ENCODE results near the gene DCAF12.
"Not testable (repeated sequence)": the region's sequence is repeated elsewhere in the genome, so short reads cannot be mapped to it uniquely, and the experiment has no call there.

DCAF12 gene

DNA sequence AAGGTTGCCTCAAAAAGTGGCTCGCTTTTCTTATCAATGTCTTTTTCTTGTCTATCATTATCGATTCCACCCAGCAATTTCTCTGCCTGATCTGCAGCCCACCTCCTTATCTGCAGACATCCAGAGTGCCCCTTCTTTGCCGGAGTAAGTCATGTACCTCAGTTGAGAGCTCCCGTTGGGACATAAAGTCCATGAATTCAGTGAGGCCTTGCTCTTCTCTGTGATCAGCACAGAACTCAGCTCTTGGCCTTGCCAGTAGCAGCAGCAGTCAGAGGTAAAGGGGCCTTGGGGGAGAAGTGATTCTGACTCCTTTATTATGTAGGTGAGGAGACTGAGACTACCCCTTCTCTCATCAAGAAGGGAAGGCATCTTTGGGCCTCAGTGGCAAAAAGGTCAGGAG is 24.9 kb upstream of the DCAF12 start:
- Histone ChIP-seq H3K9me3 (ENCODE audit: control insufficient read depth, insufficient read depth, low read depth, low read length) (no peaks in the 10 kb centered on the region), H3K4me1 (ENCODE audit: control insufficient read depth, insufficient read depth, low read length) (peaks cover 3% of the 10 kb centered on the region; the same call in 1 of the 2 replicates), H3K36me3 (ENCODE audit: control insufficient read depth, insufficient read depth, low read length) (no peaks in the 10 kb centered on the region), H3K27ac (ENCODE audit: low read depth, low read length) (no peak overlapping the region), H3K4me3 (ENCODE audit: low read depth, low read length) (no peak overlapping the region), H3K9ac (ENCODE audit: low read length) (no peak overlapping the region), H3K27me3 (ENCODE audit: control insufficient read depth, insufficient read depth, low read length) (no peaks in the 10 kb centered on the region)

DNA sequence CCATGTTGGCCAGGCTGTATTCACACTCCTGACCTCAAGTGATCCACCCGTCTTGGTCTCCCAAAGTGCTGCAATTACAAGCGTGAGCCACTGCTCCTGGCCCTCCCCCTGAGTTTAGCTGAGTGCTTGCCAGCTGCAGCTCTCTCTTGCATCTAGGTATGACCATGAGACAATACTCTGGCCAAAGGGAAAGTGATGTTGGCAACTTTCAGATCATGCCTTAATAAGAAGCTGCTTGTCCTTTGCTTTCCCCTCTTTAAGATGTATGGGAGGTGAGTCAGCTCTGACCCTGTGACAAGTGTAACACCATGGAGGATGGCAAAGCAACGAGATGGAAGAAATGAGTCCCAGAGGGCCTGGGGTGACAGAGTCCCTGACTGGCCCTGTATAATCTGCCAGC is 18.7 kb upstream of the DCAF12 start:
- Histone ChIP-seq H3K36me3 (ENCODE audit: control insufficient read depth, insufficient read depth, low read length) (no peaks in the 10 kb centered on the region), H3K4me3 (ENCODE audit: low read depth, low read length) (no peak overlapping the region), H3K4me1 (ENCODE audit: control insufficient read depth, insufficient read depth, low read length) (no peaks in the 10 kb centered on the region), H3K27ac (ENCODE audit: low read depth, low read length) (no peak overlapping the region), H3K9me3 (ENCODE audit: control insufficient read depth, insufficient read depth, low read depth, low read length) (no peaks in the 10 kb centered on the region), H3K27me3 (ENCODE audit: control insufficient read depth, insufficient read depth, low read length) (no peaks in the 10 kb centered on the region), H3K9ac (ENCODE audit: low read length) (no peak overlapping the region)

DNA sequence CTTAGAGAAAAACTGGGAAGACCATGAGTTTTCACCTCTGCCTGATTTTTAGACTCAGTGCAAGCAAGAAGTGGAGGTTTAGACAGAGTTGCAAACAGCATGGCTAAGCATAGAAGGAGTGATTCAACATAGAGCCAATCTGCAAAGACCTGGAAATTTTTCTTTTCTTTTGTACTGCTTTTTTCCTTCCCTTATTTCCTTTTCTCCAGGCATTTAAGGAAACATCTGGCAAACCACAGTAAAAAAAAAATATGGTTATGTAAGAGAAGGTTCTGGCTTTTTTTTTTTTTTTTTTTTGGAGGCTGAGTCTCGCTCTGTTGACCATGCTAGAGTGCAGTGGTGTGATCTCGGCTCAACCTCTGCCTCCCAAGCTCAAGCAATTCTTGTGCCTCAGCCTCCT is 16.6 kb upstream of the DCAF12 start:
- Histone ChIP-seq H3K9ac (ENCODE audit: low read length) (no peak overlapping the region), H3K36me3 (ENCODE audit: control insufficient read depth, insufficient read depth, low read length) (no peaks in the 10 kb centered on the region), H3K4me1 (ENCODE audit: control insufficient read depth, insufficient read depth, low read length) (no peaks in the 10 kb centered on the region), H3K27me3 (ENCODE audit: control insufficient read depth, insufficient read depth, low read length) (no peaks in the 10 kb centered on the region), H3K27ac (ENCODE audit: low read depth, low read length) (no peak overlapping the region), H3K4me3 (ENCODE audit: low read depth, low read length) (no peak overlapping the region), H3K9me3 (ENCODE audit: control insufficient read depth, insufficient read depth, low read depth, low read length) (no peaks in the 10 kb centered on the region)

DNA sequence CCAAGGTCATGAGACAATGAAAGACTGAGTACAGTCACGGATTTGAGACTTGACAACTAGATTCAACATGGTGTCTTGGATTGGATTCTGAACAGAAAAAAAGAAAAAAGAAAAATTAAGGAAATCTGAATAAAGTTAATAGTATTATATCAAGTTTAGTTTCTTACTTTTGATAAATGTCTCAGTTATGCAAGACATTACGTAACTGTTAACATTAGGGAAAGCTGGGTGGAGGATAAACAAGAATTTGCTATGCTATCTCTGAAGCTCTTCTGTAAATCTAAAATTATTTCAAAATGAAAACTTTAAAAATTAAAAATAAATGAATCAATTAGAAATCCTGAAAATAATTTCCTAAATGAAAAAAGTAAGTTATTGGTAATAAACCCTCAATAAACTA is 14.4 kb upstream of the DCAF12 start:
- Histone ChIP-seq H3K9me3 (ENCODE audit: control insufficient read depth, insufficient read depth, low read depth, low read length) (no peaks in the 10 kb centered on the region), H3K36me3 (ENCODE audit: control insufficient read depth, insufficient read depth, low read length) (no peaks in the 10 kb centered on the region), H3K27ac (ENCODE audit: low read depth, low read length) (no peak overlapping the region), H3K4me3 (ENCODE audit: low read depth, low read length) (no peak overlapping the region), H3K9ac (ENCODE audit: low read length) (no peak overlapping the region), H3K4me1 (ENCODE audit: control insufficient read depth, insufficient read depth, low read length) (no peaks in the 10 kb centered on the region), H3K27me3 (ENCODE audit: control insufficient read depth, insufficient read depth, low read length) (no peaks in the 10 kb centered on the region)

DNA sequence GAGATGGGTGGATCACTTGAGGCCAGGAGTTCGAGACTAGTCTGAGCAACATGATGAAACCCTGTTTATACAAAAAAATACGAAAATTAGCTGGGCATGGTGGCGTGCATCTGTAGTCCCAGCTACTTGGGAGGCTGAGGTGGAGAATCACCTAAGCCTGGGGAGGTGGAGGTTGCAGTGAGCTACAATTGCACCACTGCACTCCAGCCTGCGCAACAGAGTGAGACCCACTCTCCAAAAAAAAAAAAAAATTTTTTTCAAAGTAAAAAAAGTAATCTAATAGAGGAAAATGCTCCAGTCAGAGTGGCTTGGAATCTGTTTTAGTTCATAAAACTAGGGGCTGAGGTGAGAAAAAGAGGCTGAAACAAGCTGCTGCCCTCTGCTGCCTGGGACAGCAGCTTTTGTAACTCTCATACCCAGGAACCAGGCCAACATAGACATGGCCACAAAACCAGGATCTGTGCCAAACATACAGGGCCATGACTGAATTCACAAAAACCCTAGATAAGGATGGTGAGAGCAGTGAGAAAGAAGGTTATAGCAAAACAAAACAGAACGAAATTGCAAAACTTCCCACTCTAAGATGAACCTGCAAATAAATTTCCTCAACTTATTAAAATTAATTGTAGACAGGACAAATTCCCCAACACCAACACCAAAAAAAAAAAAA is 13.1 kb upstream of the DCAF12 start:
- no peaks in the 10 kb centered on the region for H3K36me3 ChIP-seq (ENCODE audit: control insufficient read depth, insufficient read depth, low read length)
- H3K4me1 ChIP-seq (ENCODE audit: control insufficient read depth, insufficient read depth, low read length): no peaks in the 10 kb centered on the region
- H3K27ac ChIP-seq (ENCODE audit: low read depth, low read length): no peak overlapping the region
- no peak overlapping the region for H3K4me3 ChIP-seq (ENCODE audit: low read depth, low read length)
- H3K9me3 ChIP-seq (ENCODE audit: control insufficient read depth, insufficient read depth, low read depth, low read length): no peaks in the 10 kb centered on the region
- no peak overlapping the region for H3K9ac ChIP-seq (ENCODE audit: low read length)
- H3K27me3 ChIP-seq (ENCODE audit: control insufficient read depth, insufficient read depth, low read length): no peaks in the 10 kb centered on the region

DNA sequence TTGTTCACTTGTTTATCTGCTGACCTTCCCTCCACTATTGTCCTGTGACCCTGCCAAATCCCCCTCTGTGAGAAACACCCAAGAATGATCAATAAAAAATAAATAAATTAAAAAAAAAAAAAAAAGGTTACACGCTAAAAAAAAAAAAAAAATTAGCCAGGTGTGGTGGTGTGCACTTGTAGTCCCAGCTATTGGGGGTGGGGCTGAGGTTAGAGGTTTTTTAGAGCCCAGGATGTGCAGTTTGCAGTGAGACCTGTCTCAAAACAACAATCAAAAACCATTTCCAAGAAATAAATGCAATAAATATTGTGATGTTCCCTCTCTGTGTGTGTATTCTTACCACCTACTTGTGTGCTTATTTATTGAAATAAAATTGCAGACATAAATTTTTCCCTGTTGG is 12.1 kb upstream of the DCAF12 start:
- H3K9me3 ChIP-seq (ENCODE audit: control insufficient read depth, insufficient read depth, low read depth, low read length); H3K4me3 ChIP-seq (ENCODE audit: low read depth, low read length); H3K36me3 ChIP-seq (ENCODE audit: control insufficient read depth, insufficient read depth, low read length); H3K27ac ChIP-seq (ENCODE audit: low read depth, low read length); H3K4me1 ChIP-seq (ENCODE audit: control insufficient read depth, insufficient read depth, low read length); H3K9ac ChIP-seq (ENCODE audit: low read length); H3K27me3 ChIP-seq (ENCODE audit: control insufficient read depth, insufficient read depth, low read length): not testable (repeated sequence)

DNA sequence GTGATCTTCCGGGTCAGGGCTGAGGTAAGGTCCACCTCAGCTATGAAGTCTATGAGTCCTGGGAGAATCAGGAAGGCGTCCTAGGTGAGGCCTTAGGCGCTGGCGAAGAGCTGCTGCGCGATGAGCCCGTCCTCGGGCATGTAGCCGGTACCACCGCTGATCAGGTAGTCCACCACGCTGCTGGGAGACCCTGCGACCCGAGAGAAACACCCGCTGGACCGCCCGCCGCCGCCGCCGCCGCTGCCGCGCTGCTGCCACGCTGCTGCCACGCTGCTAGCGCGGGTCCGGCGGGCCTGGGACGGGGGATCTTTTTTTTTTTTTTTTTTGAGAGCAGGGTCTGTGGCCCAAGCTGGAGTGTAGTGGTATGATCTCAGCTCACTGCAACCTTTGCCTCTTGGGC is 8.0 kb upstream of the DCAF12 start:
- no peak overlapping the region for H3K27ac ChIP-seq (ENCODE audit: low read depth, low read length)
- H3K27me3 ChIP-seq (ENCODE audit: control insufficient read depth, insufficient read depth, low read length): no peaks in the 10 kb centered on the region
- H3K4me3 ChIP-seq (ENCODE audit: low read depth, low read length): no peak overlapping the region
- H3K9me3 ChIP-seq (ENCODE audit: control insufficient read depth, insufficient read depth, low read depth, low read length): no peaks in the 10 kb centered on the region
- H3K36me3 ChIP-seq (ENCODE audit: control insufficient read depth, insufficient read depth, low read length): no peaks in the 10 kb centered on the region
- no peaks in the 10 kb centered on the region for H3K4me1 ChIP-seq (ENCODE audit: control insufficient read depth, insufficient read depth, low read length)
- H3K9ac ChIP-seq (ENCODE audit: low read length): no peak overlapping the region

DNA sequence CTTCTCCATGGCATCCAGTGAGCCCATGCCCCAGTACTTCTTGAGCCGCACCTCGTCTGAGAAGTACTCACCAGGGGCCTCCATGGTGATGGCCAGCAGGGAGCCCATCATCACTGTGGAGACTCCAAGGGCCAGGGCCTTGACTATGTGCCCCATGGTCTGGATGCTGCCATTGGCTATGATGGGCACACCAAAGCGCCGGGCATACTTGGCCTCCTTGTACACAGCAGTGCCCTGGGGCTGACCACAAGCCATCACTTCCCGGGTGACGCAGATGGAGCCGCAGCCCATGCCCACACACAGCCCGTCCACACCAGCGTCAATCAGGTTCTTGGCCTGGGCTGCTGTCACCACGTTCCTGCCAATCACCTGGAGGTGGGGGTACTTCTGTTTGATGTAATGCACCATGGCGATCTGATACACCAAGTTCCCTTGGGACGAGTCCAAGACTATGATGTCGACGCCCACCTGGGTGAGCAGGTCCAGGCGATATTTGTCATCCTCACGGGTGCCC is 7.0 kb upstream of the DCAF12 start:
- Histone ChIP-seq H3K36me3 (ENCODE audit: control insufficient read depth, insufficient read depth, low read length) (no peaks in the 10 kb centered on the region), H3K4me1 (ENCODE audit: control insufficient read depth, insufficient read depth, low read length) (no peaks in the 10 kb centered on the region), H3K9me3 (ENCODE audit: control insufficient read depth, insufficient read depth, low read depth, low read length) (no peaks in the 10 kb centered on the region), H3K9ac (ENCODE audit: low read length) (no peak overlapping the region), H3K27ac (ENCODE audit: low read depth, low read length) (no peak overlapping the region), H3K4me3 (ENCODE audit: low read depth, low read length) (no peak overlapping the region), H3K27me3 (ENCODE audit: control insufficient read depth, insufficient read depth, low read length) (no peaks in the 10 kb centered on the region)

DNA sequence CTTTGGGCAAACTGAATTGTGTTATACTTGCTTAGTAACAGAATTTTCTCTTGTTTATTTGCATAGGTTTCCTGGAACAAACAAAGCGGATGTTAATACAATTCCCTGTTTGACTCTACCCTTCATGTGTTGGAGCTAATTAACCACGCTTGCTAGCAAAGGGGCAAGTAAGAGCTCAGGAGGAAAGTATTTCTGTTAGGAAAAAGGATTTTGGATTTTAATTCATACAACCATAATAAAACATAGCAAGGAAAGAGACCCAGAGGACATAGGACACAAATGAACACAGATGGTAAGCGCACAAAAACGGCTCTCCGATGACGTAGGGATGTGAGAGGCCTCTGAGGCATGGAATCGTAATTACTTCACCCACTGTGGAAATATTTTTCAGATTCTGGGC is 5.1 kb upstream of the DCAF12 start:
- Histone ChIP-seq H3K36me3 (ENCODE audit: control insufficient read depth, insufficient read depth, low read length) (no peaks in the 10 kb centered on the region), H3K27me3 (ENCODE audit: control insufficient read depth, insufficient read depth, low read length) (no peaks in the 10 kb centered on the region), H3K4me1 (ENCODE audit: control insufficient read depth, insufficient read depth, low read length) (peaks cover 5% of the 10 kb centered on the region), H3K4me3 (ENCODE audit: low read depth, low read length) (no peak overlapping the region), H3K9ac (ENCODE audit: low read length) (no peak overlapping the region), H3K27ac (ENCODE audit: low read depth, low read length) (no peak overlapping the region), H3K9me3 (ENCODE audit: control insufficient read depth, insufficient read depth, low read depth, low read length) (no peaks in the 10 kb centered on the region)

DNA sequence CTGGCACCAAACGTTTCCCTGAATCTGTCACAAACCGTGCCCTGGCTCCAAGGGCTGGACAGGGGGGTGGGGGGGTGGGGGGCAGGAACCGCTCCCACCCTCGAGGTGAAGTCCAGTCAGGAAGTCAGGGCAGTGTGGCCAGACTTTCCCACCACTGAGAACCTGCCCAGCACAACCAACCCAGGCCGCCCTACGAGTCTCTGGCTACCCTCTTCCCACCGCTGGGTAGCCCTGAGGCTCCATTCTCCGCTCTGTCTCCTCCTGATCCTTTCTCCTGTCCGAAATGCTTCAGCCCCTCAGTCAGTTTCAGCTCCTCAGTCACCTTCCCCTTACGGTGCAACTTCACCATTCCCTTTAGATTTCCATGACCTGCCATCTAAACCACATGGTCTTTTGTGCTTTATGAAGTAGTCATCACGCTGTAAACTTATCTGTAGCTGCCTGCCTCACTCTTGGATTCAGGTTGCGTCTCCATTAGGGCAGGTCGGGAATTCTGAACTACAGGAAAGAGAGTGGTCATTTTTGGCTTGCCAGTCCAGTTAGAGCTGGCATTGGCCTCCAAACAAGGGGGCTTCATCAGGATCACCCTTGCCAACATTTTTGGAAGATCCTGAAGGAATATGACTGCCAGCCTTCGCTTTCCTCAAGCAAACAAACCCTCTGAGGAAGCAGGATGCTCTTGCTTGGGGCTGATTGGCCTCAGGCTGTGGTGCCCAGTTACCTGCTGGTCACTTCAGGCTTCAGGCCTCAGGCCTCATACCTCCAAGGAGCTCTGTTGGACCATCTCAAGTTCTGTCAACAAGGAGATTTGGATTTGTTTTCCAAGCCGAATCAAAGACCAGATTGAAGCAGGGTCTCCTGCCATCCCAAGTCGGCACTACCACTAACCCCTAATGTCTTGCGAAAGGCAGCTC is 794 bp upstream of the DCAF12 start:
- H3K4me1 ChIP-seq (ENCODE audit: control insufficient read depth, insufficient read depth, low read length): peaks cover 14% of the 10 kb centered on the region

DNA sequence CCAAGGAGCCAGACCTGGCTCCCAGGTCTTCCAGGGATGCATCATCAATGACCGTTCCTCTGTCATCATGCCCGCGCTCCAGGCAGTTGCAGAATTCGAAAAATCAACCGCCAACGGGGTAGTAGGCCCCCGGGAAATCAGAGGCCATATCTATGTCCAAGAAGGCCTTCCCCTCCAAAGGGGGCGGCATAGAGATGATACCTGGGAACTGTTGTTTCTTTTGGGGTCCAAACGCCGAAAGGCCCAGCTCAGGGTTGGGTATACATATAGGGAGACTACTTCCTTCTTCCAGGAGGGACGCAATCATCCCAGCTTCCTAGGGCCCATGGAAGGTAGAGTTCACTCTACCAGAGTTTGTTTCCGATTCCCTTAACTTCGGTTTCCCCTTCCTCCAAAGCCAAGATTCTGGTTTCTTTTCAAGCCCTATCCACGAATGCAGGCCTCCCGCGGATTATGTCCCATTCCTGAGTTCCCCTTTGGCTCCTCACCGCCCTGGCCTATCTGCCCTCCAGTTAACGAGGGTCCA is 754 bp downstream of the DCAF12 start:
- peak overlapping the region; percentile 92 for H3K9ac ChIP-seq (ENCODE audit: low read length)
- peaks cover 14% of the 10 kb centered on the region for H3K4me1 ChIP-seq (ENCODE audit: control insufficient read depth, insufficient read depth, low read length)
- H3K36me3 ChIP-seq (ENCODE audit: control insufficient read depth, insufficient read depth, low read length): peaks cover 28% of the 10 kb centered on the region
- H3K9me3 ChIP-seq (ENCODE audit: control insufficient read depth, insufficient read depth, low read depth, low read length): no peaks in the 10 kb centered on the region
- H3K4me3 ChIP-seq (ENCODE audit: low read depth, low read length): peak overlapping the region; percentile 97
- H3K27ac ChIP-seq (ENCODE audit: low read depth, low read length): peak overlapping the region; percentile 76
- H3K27me3 ChIP-seq (ENCODE audit: control insufficient read depth, insufficient read depth, low read length): no peaks in the 10 kb centered on the region

More for the DNA sequence above, 794 bp upstream of the DCAF12 start:
- H3K36me3 ChIP-seq (ENCODE audit: control insufficient read depth, insufficient read depth, low read length): peaks cover 23% of the 10 kb centered on the region
- peak overlapping the region; percentile 92 for H3K9ac ChIP-seq (ENCODE audit: low read length)
- peak overlapping the region; percentile 76; the same call in 1 of the 2 replicates for H3K27ac ChIP-seq (ENCODE audit: low read depth, low read length)
- peak overlapping the region; percentile 97 for H3K4me3 ChIP-seq (ENCODE audit: low read depth, low read length)
- no peaks in the 10 kb centered on the region for H3K9me3 ChIP-seq (ENCODE audit: control insufficient read depth, insufficient read depth, low read depth, low read length)
- no peaks in the 10 kb centered on the region for H3K27me3 ChIP-seq (ENCODE audit: control insufficient read depth, insufficient read depth, low read length)
